ENCODE results near the gene HDAC9.

Gene HDAC9

GRCh38 chr7:18526368-18526878 lies 30.9 kb downstream of the HDAC9 start:
- DNase-seq (ENCODE audit: low read depth): no peak

- DNase-seq (ENCODE audit: low read depth): no peak
These were observed 33.7 kb downstream of the HDAC9 start for GRCh38 chr7:18529239-18529638.

GRCh38 chr7:18530224-18531179 lies 35.0 kb downstream of the HDAC9 start:
- no peak for DNase-seq (ENCODE audit: low read depth)

GRCh38 chr7:18531539-18531938 lies 36.0 kb downstream of the HDAC9 start:
- no peak for DNase-seq (ENCODE audit: low read depth)

- no peak for DNase-seq (ENCODE audit: low read depth)
These were observed 37.3 kb downstream of the HDAC9 start for GRCh38 chr7:18532813-18533212.

GRCh38 chr7:18534481-18534880 lies 38.9 kb downstream of the HDAC9 start:
- DNase-seq (ENCODE audit: low read depth): no peak

- DNase-seq (ENCODE audit: low read depth): no peak
These were observed 40.4 kb downstream of the HDAC9 start for GRCh38 chr7:18535810-18536415.

GRCh38 chr7:18536486-18536885 lies 40.9 kb downstream of the HDAC9 start:
- no peak for DNase-seq (ENCODE audit: low read depth)

- DNase-seq (ENCODE audit: low read depth): no peak
These were observed 43.2 kb downstream of the HDAC9 start for GRCh38 chr7:18538554-18539250.

- DNase-seq (ENCODE audit: low read depth): no peak
These were observed 44.8 kb downstream of the HDAC9 start for GRCh38 chr7:18540396-18540795.

GRCh38 chr7:18541181-18541870 lies 45.8 kb downstream of the HDAC9 start:
- DNase-seq (ENCODE audit: low read depth): no peak

- no peak for DNase-seq (ENCODE audit: low read depth)
These were observed 46.3 kb downstream of the HDAC9 start for GRCh38 chr7:18541871-18542212.

- no peak for DNase-seq (ENCODE audit: low read depth)
These were observed 51.0 kb downstream of the HDAC9 start for GRCh38 chr7:18546576-18546975.

- no peak for DNase-seq (ENCODE audit: low read depth)
These were observed 52.1 kb downstream of the HDAC9 start for GRCh38 chr7:18547509-18548187.

GRCh38 chr7:18548534-18548933 lies 53.0 kb downstream of the HDAC9 start:
- no peak for DNase-seq (ENCODE audit: low read depth)

GRCh38 chr7:18550574-18550973 lies 55.0 kb downstream of the HDAC9 start:
- DNase-seq (ENCODE audit: low read depth): no peak

- no peak for DNase-seq (ENCODE audit: low read depth)
These were observed 56.9 kb downstream of the HDAC9 start for GRCh38 chr7:18552316-18552916.

- no peak for DNase-seq (ENCODE audit: low read depth)
These were observed 57.5 kb downstream of the HDAC9 start for GRCh38 chr7:18552943-18553604.

GRCh38 chr7:18553605-18554003 lies 58.1 kb downstream of the HDAC9 start:
- DNase-seq (ENCODE audit: low read depth): no peak

GRCh38 chr7:18555120-18555519 lies 59.6 kb downstream of the HDAC9 start:
- DNase-seq (ENCODE audit: low read depth): no peak

GRCh38 chr7:18555968-18556367 lies 60.4 kb downstream of the HDAC9 start:
- DNase-seq (ENCODE audit: low read depth): no peak

Measured in non-pigmented ciliary epithelial cell (primary cell).